Measurements from ENCODE around the gene COPG2. TPM values are rescaled to one million over a fixed set of nuclear protein-coding genes. Genes with fewer than 3 reads are reported as not detected.

The COPG2 gene
- total and polyA plus RNA-seq, 12 donors = 5.3 to 27.2 (median 22.9) TPM

GRCh38 chr7:130669085-130669700 lies 645 bp upstream of the COPG2 start:
- Histone ChIP-seq H3K36me3 (peaks cover 0 to 17% (median 0%) of the 10 kb centered on the region in 9 donors), H3K27ac (peak overlapping the region; percentile 75 to 94 (median 88)), H3K4me3 (peak overlapping the region; percentile 55 to 95 (median 76)), H3K4me1 (peaks cover 0 to 38% (median 12%) of the 10 kb centered on the region in 9 donors), H3K27me3 (no peaks in the 10 kb centered on the region), H3K9me3 (no peaks in the 10 kb centered on the region)
- WGBS, 2 donors = 12% methylated on average over 12 of the region's 12 CpGs
- DNase-seq (no peak), ATAC-seq (peak in 2 of 8 donors; percentile 1 to 3)
- TF ChIP-seq CTCF (IDR thresholded peaks at IDR 0.05) = no peak
- intact Hi-C loops (cut with DNase I) = loop anchor here in 3 of 10 donors (5.0 kb wide), 2 partner anchors 102 to 462 kb away; partner anchors contain the start of genes SSMEM1 (in 1 of the 3) and TMEM209 (in 1 of the 3)

- DNase-seq (no peak), ATAC-seq (peak in 3 of 8 donors; percentile 1 to 7 (median 2))
- 10% methylated on average over 19 of the region's 19 CpGs for WGBS, 2 donors
- peak overlapping the region; percentile 63 to 95 (median 76) for H3K4me3 ChIP-seq
- peak overlapping the region; percentile 75 to 94 (median 88) for H3K27ac ChIP-seq
- H3K4me1 ChIP-seq = peaks cover 0 to 29% (median 12%) of the 10 kb centered on the region in 9 donors
- H3K36me3 ChIP-seq = peaks cover 0 to 30% (median 0%) of the 10 kb centered on the region in 9 donors
- intact Hi-C loops (cut with DNase I) = loop anchor here in 3 of 10 donors (5.0 kb wide), 2 partner anchors 100 to 460 kb away; partner anchors contain the start of genes SSMEM1 (in 1 of the 3) and TMEM209 (in 1 of the 3)
- no peaks in the 10 kb centered on the region for H3K9me3 ChIP-seq
- no peaks in the 10 kb centered on the region for H3K27me3 ChIP-seq
- TF ChIP-seq CTCF (IDR thresholded peaks at IDR 0.05) = no peak
Observed at GRCh38 chr7:130667593-130668257, 823 bp downstream of the COPG2 start.

GRCh38 chr7:130662426-130662825 lies 6.1 kb downstream of the COPG2 start:
- Histone ChIP-seq H3K36me3 (peaks cover 0 to 81% (median 9%) of the 10 kb centered on the region in 9 donors), H3K9me3 (no peaks in the 10 kb centered on the region), H3K27ac (no peak overlapping the region), H3K4me3 (no peak overlapping the region), H3K27me3 (no peaks in the 10 kb centered on the region), H3K4me1 (peaks cover 0 to 4% (median 1%) of the 10 kb centered on the region in 9 donors)
- 90% methylated on average over 2 of the region's 2 CpGs for WGBS, 2 donors
- DNase-seq = no peak
- ATAC-seq = no peak
- intact Hi-C loops (cut with DNase I) = no loop called here
- no peak for TF ChIP-seq CTCF (IDR thresholded peaks at IDR 0.05)

GRCh38 chr7:130655286-130655685 lies 13.3 kb downstream of the COPG2 start:
- DNase-seq (no peak), ATAC-seq (no peak)
- Histone ChIP-seq H3K36me3 (peaks cover 0 to 49% (median 3%) of the 10 kb centered on the region in 9 donors), H3K4me3 (no peak overlapping the region), H3K27ac (peak overlapping the region in 2 of 10 donors; percentile 18 to 23), H3K9me3 (no peaks in the 10 kb centered on the region), H3K4me1 (no peaks in the 10 kb centered on the region), H3K27me3 (no peaks in the 10 kb centered on the region)
- TF ChIP-seq CTCF (IDR thresholded peaks at IDR 0.05) = no peak
- intact Hi-C loops (cut with DNase I) = no loop called here
- WGBS, 2 donors = 70 to 72% methylated on average over 4 of the region's 4 CpGs
